HFFc6 (cell line): ENCODE data around the gene EPB41L5. TPM values are rescaled to one million over a fixed set of nuclear protein-coding genes. Genes with fewer than 3 reads are reported as not detected.
"Not testable (repeated sequence)": the region's sequence is repeated elsewhere in the genome, so short reads cannot be mapped to it uniquely, and the experiment has no call there.

Experiments
- DNase-seq: peaks from one replicate; pipeline ENCODE4 v3.0.0-alpha.2; 2018
- H3K27ac Mint-ChIP-seq: 2 replicates; pipeline ENCODE4 v1.8.0; 2020; ENCODE audit warnings: mild to moderate bottlenecking, mixed read lengths
- H3K27me3 Mint-ChIP-seq: 2 replicates; pipeline ENCODE4 v1.8.0; 2021; ENCODE audit warnings: mild to moderate bottlenecking, moderate library complexity, mixed read lengths; ENCODE audit not compliant: insufficient read depth
- H3K36me3 Mint-ChIP-seq: 2 replicates; pipeline ENCODE4 v1.8.0; 2021; ENCODE audit warnings: low read depth, mixed read lengths
- H3K4me1 Mint-ChIP-seq: 2 replicates; pipeline ENCODE4 v1.8.0; 2020; ENCODE audit warnings: low read depth, mixed read lengths
- H3K4me3 Mint-ChIP-seq: 2 replicates; pipeline ENCODE4 v1.8.0; 2020; ENCODE audit warnings: mild to moderate bottlenecking, moderate library complexity, mixed read lengths
- H3K9me3 Mint-ChIP-seq: 2 replicates; pipeline ENCODE4 v1.8.0; 2020; ENCODE audit warnings: mild to moderate bottlenecking, mixed read lengths
- total RNA-seq, 6 experiments: library from RNA; stranded (reverse); fragmentation: NEBNext Ultra II Directional; extraction: Animal tissue kit (Norgen Biotek cat#: 25700); gene quantifications; 2 replicates in 1 of 6; 3 replicates in 5 of 6; pipeline ENCODE4 v1.2.3, GENCODE V29; 2021
- TF ChIP-seq, protein P1 (sequence below): fragments of 200-600 bp; sonication (generic); IDR thresholded peaks from 2 replicates; pipeline ENCODE4 v1.5.0; 2021; ENCODE audit warnings: antibody characterized with exemption, mild to moderate bottlenecking

EPB41L5 gene
- total RNA-seq, 6 experiments from 2014 or later, result 0.63 to 1.3 (median 0.92) TPM

DNA sequence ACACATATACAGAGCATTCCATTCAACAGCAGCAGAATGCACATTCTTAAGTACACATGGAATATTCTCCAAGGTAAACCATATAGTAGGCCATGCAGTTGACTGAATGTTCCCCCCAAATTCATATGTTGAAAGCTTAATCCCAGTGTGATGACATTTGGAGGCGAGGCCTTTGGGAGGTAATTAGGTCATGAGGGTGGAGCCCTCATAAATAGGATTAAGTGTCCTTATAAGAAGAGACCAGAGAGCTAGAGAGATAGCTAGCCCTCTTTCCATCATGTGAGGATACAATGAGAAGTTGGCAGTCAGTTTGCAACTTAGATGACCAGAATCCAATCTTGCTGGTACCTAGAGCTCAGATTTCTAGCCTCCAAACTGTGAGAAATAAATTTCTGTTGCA lies 182.7 kb downstream of the EPB41L5 start:
- TF ChIP-seq, protein P1, sequence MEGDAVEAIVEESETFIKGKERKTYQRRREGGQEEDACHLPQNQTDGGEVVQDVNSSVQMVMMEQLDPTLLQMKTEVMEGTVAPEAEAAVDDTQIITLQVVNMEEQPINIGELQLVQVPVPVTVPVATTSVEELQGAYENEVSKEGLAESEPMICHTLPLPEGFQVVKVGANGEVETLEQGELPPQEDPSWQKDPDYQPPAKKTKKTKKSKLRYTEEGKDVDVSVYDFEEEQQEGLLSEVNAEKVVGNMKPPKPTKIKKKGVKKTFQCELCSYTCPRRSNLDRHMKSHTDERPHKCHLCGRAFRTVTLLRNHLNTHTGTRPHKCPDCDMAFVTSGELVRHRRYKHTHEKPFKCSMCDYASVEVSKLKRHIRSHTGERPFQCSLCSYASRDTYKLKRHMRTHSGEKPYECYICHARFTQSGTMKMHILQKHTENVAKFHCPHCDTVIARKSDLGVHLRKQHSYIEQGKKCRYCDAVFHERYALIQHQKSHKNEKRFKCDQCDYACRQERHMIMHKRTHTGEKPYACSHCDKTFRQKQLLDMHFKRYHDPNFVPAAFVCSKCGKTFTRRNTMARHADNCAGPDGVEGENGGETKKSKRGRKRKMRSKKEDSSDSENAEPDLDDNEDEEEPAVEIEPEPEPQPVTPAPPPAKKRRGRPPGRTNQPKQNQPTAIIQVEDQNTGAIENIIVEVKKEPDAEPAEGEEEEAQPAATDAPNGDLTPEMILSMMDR, result no peak
- no peak for DNase-seq
- Mint-ChIP-seq H3K9me3 (peaks cover 28% of the 10 kb centered on the region), H3K36me3 (peaks cover 10% of the 10 kb centered on the region), H3K4me3 (no peak overlapping the region), H3K27ac (no peak overlapping the region), H3K4me1 (no peaks in the 10 kb centered on the region), H3K27me3 (peaks cover 9% of the 10 kb centered on the region)

DNA sequence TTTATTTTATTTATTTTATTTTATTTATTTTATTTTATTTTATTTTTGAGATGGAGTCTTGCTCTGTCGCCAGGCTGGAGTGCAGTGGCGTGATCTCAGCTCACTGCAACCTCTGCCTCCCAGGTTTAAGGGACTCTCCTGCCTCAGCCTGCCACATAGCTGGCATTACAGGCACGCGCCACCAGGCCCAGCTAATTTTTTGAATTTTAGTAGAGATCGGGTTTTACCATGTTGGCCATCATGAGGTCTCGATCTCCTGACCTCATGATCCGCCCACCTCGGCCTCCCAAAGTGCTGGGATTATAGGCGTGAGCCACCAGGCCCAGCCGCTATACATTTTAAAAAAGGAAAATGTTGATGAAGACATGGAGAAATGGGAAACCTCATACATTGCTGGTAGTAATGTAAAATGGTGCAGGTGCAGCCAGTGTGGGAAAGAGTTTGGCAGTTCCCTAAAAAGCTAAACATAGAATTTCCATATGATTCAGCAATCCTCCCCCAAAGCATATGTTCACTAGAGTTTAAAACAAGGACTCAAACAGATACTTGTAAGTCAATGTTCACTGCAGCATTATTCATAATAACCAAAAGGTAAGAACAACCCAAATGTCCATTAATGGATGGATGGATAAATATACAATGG lies 187.1 kb downstream of the EPB41L5 start:
- not testable (repeated sequence) for H3K4me3 Mint-ChIP-seq

DNA sequence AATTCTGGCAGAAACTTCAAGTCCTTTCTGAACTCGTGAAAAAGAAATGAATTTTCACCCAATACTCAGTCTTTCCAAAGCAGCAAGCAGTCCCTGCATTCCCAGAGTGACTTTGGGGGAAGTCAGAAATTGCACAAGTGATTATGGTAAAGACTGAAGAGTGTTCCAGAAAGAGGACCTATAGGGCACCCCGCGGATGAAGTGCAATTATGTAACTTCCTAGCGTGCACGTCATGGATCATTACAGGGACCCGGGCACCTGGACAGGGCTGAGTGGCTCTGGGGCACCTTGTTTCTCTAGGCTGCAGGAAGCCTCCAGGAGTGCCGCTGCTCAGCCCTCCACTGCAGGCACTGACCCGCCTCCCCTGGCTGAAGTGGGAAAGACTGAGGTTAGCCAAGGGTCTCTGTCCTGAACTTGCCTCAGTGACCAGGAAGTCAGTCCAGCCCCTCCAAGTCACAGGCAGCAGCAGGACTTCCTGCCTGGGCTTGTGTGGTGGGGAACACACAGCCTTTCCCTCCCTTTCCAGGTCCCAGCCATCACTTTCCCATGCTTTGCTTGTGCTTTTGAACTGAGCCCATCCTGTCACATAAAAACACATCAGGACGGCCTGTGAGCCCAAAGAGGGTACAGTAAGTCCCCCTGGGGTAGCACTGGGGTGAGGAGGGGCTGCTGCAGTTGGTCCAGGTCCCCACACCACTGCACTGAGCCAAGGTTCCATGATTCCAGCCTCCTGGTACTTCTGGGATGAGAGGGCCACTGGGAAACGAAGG lies 190.6 kb downstream of the EPB41L5 start:
- peaks cover 4% of the 10 kb centered on the region; the same call in 1 of the 2 replicates for H3K36me3 Mint-ChIP-seq
- peaks cover 16% of the 10 kb centered on the region for H3K27me3 Mint-ChIP-seq
- H3K4me3 Mint-ChIP-seq, result no peak overlapping the region
- H3K27ac Mint-ChIP-seq, result no peak overlapping the region
- no peak for DNase-seq
- TF ChIP-seq, protein P1, result no peak
- H3K4me1 Mint-ChIP-seq, result no peaks in the 10 kb centered on the region
- peaks cover 7% of the 10 kb centered on the region; the same call in 1 of the 2 replicates for H3K9me3 Mint-ChIP-seq

More for the DNA sequence above, 187.1 kb downstream of the EPB41L5 start:
- H3K36me3 Mint-ChIP-seq, DNase-seq, H3K4me1 Mint-ChIP-seq, H3K27ac Mint-ChIP-seq: not testable (repeated sequence)
- H3K27me3 Mint-ChIP-seq, result peaks cover 18% of the 10 kb centered on the region
- peaks cover 16% of the 10 kb centered on the region for H3K9me3 Mint-ChIP-seq

DNA sequence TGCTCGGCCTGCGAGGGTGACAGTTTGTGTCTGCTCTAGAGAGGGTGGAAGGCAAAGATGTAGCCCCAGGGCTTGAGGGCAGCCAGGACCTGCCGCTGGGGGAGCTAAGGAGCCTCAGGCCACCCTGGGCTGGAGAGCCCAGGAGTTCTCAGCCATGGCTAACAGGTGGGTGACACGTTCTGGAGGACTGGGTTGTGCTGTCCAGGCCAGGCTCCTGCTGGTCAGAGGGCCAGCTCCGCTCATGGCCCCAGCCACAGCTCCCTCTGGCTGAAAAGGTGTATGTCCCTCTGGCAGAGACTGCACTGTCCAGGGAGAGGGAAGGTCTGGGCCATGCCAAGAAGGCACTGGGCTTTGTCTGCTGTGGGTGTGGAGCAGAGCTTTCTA lies 191.1 kb downstream of the EPB41L5 start:
- Mint-ChIP-seq H3K36me3 (peaks cover 1% of the 10 kb centered on the region; the same call in 1 of the 2 replicates), H3K4me1 (no peaks in the 10 kb centered on the region), H3K9me3 (peaks cover under 1% of the 10 kb centered on the region; the same call in 1 of the 2 replicates), H3K27ac (no peak overlapping the region), H3K27me3 (peaks cover 16% of the 10 kb centered on the region), H3K4me3 (no peak overlapping the region)
- no peak for DNase-seq
- TF ChIP-seq, protein P1, result peak; percentile 55; the same call in 1 of the 2 replicates

DNA sequence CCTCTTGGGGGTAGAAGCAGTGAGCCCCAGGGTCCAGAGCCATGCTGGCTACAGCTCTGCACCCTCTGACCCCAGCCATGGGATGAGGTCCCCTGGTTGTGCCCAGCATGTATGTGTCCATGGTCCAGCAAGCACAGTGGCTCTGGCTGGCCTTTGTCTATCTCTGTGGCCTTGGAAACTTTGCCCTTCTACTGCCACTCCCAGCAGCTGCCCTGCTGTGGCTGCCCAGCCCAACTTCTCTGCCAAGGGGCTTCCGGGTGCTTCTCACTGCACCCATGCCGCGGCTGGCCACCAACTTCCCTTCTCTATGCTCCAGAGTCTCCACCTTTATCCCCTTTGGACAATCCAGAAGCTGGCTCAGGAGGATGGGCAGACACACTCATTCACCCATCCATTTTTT lies 191.5 kb downstream of the EPB41L5 start:
- no peaks in the 10 kb centered on the region for H3K36me3 Mint-ChIP-seq
- no peaks in the 10 kb centered on the region for H3K4me1 Mint-ChIP-seq
- H3K9me3 Mint-ChIP-seq, result no peaks in the 10 kb centered on the region
- no peak for DNase-seq
- no peak overlapping the region for H3K4me3 Mint-ChIP-seq
- TF ChIP-seq, protein P1, result no peak
- peaks cover 16% of the 10 kb centered on the region for H3K27me3 Mint-ChIP-seq
- no peak overlapping the region for H3K27ac Mint-ChIP-seq
